ENCODE measurements around the gene SPSB4.
A peak's percentile ranks its signal among the peaks of the same experiment; 100 is the strongest.

DNA sequence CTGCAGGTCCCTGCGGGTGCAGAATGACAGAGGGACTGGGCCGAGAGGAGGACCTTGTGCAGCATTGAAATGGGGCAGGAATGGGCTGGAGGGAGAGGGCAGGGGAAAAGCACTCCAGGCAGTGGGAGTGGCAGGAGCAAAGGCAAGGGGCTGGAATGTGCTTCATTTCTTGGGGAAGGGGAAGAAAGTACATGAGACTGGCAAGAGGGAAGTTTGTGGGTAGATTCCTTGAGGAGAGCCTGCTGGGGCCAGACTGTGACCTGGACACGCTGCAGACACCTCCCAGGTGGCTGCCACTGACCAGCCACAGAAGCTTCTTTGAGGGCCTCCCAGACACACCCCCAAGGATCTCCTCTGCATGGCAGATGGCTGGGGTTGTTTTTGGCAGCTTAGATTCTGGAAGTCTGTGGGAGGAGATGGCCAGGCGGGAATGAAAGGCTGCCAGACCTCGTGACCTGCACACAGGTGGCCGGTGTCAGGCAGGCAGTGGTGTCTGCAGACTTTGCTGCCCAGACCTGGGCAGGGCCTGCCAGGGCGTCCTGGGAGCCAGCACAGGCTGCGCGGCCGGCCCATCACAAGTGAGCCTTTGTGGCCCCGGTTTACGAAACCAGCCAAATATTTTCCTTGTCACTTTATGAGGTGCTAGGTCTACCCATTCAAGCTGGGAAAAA is 53.1 kb downstream of the SPSB4 start:
- peak in 2 of 3 donors; percentile 19 to 26 for TF ChIP-seq POLR2A (IDR thresholded peaks at IDR 0.05)
- TF ChIP-seq, protein P1, sequence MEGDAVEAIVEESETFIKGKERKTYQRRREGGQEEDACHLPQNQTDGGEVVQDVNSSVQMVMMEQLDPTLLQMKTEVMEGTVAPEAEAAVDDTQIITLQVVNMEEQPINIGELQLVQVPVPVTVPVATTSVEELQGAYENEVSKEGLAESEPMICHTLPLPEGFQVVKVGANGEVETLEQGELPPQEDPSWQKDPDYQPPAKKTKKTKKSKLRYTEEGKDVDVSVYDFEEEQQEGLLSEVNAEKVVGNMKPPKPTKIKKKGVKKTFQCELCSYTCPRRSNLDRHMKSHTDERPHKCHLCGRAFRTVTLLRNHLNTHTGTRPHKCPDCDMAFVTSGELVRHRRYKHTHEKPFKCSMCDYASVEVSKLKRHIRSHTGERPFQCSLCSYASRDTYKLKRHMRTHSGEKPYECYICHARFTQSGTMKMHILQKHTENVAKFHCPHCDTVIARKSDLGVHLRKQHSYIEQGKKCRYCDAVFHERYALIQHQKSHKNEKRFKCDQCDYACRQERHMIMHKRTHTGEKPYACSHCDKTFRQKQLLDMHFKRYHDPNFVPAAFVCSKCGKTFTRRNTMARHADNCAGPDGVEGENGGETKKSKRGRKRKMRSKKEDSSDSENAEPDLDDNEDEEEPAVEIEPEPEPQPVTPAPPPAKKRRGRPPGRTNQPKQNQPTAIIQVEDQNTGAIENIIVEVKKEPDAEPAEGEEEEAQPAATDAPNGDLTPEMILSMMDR (IDR thresholded peaks at IDR 0.05), result no peak

Data from body of pancreas (tissue), 4 donors.